Measurements from ENCODE around the gene ATXN10.

DNA sequence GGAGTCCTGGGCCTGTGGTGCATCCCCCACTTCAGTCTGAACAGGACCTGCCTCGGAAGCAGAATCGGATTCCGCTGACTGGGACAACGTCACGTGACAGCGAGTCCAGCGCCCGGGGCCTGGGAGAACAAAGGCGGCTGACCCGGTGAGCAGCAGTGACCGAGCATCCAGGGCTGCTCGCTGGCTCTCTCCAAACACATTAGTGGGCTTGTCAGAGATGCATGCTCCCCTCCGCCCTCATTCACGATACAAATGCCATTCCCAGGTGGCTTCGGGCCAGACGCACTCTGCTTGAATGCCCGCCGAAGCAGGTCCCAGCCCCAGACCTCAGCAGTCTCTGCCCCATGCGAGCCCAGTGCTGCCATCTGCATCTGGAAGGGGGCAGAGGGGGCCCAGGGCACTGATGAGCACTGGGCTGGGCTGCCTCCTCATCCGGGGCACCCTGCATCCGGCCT, 214.3 kb downstream of the ATXN10 start:
- TF ChIP-seq, protein P1, sequence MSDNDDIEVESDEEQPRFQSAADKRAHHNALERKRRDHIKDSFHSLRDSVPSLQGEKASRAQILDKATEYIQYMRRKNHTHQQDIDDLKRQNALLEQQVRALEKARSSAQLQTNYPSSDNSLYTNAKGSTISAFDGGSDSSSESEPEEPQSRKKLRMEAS (IDR thresholded peaks at IDR 0.05; ENCODE audit: low read depth, low read length): no peak
- no peak for TF ChIP-seq RFX5 (IDR thresholded peaks at IDR 0.05; ENCODE audit: low read depth, low read length)
- TF ChIP-seq EED (IDR thresholded peaks at IDR 0.05; ENCODE audit: low read depth): no peak
- no peak for TF ChIP-seq TAF1 (IDR thresholded peaks at IDR 0.05; ENCODE audit: borderline replicate concordance, low read depth, low read length)
- TF ChIP-seq, protein P2, sequence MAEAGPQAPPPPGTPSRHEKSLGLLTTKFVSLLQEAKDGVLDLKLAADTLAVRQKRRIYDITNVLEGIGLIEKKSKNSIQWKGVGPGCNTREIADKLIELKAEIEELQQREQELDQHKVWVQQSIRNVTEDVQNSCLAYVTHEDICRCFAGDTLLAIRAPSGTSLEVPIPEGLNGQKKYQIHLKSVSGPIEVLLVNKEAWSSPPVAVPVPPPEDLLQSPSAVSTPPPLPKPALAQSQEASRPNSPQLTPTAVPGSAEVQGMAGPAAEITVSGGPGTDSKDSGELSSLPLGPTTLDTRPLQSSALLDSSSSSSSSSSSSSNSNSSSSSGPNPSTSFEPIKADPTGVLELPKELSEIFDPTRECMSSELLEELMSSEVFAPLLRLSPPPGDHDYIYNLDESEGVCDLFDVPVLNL (IDR thresholded peaks at IDR 0.05; ENCODE audit: low read depth, low read length): no peak
- TF ChIP-seq, protein P3, sequence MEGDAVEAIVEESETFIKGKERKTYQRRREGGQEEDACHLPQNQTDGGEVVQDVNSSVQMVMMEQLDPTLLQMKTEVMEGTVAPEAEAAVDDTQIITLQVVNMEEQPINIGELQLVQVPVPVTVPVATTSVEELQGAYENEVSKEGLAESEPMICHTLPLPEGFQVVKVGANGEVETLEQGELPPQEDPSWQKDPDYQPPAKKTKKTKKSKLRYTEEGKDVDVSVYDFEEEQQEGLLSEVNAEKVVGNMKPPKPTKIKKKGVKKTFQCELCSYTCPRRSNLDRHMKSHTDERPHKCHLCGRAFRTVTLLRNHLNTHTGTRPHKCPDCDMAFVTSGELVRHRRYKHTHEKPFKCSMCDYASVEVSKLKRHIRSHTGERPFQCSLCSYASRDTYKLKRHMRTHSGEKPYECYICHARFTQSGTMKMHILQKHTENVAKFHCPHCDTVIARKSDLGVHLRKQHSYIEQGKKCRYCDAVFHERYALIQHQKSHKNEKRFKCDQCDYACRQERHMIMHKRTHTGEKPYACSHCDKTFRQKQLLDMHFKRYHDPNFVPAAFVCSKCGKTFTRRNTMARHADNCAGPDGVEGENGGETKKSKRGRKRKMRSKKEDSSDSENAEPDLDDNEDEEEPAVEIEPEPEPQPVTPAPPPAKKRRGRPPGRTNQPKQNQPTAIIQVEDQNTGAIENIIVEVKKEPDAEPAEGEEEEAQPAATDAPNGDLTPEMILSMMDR (IDR thresholded peaks at IDR 0.05 in 2 of 3, conservative IDR thresholded peaks at IDR 0.05 in 1 of 3; ENCODE audit: control insufficient read depth in 2 of 3, extremely low read depth in 1 of 3, insufficient read depth in 1 of 3, low read depth in 3 of 3, low read length in 3 of 3): no peak
- TF ChIP-seq NFYB (IDR thresholded peaks at IDR 0.05; ENCODE audit: insufficient read depth, low read depth, low read length): no peak
- no peak for TF ChIP-seq STAT1 (conservative IDR thresholded peaks at IDR 0.05)
- no peak for TF ChIP-seq SREBF1 (IDR thresholded peaks at IDR 0.05; ENCODE audit: low read length)
- TF ChIP-seq SMAD1 (IDR thresholded peaks at IDR 0.05; ENCODE audit: low read depth, partially characterized antibody): no peak
- no peak for TF ChIP-seq HDGF (IDR thresholded peaks at IDR 0.05)
- TF ChIP-seq, protein P4, sequence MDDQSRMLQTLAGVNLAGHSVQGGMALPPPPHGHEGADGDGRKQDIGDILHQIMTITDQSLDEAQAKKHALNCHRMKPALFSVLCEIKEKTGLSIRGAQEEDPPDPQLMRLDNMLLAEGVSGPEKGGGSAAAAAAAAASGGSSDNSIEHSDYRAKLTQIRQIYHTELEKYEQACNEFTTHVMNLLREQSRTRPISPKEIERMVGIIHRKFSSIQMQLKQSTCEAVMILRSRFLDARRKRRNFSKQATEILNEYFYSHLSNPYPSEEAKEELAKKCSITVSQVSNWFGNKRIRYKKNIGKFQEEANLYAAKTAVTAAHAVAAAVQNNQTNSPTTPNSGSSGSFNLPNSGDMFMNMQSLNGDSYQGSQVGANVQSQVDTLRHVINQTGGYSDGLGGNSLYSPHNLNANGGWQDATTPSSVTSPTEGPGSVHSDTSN (IDR thresholded peaks at IDR 0.05; ENCODE audit: insufficient replicate concordance, low read depth, low read length): no peak
- no peak for TF ChIP-seq EZH2 (IDR thresholded peaks at IDR 0.05; ENCODE audit: borderline replicate concordance, control insufficient read depth, low read depth, low read length)
- TF ChIP-seq SIX5 (IDR thresholded peaks at IDR 0.05; ENCODE audit: low read depth, low read length, severe bottlenecking): no peak

Measured in GM12878 (cell line).